Ecto neural progenitor cell (in vitro differentiated cells): ENCODE data around the gene USH2A.
A peak's percentile ranks its signal among the peaks of the same experiment; 100 is the strongest.

ENCODE experiments used
- DNase-seq: peaks from one replicate; pipeline ENCODE4 v3.0.0-alpha.2; 2018; ENCODE audit warnings: low spot score

USH2A gene

DNA sequence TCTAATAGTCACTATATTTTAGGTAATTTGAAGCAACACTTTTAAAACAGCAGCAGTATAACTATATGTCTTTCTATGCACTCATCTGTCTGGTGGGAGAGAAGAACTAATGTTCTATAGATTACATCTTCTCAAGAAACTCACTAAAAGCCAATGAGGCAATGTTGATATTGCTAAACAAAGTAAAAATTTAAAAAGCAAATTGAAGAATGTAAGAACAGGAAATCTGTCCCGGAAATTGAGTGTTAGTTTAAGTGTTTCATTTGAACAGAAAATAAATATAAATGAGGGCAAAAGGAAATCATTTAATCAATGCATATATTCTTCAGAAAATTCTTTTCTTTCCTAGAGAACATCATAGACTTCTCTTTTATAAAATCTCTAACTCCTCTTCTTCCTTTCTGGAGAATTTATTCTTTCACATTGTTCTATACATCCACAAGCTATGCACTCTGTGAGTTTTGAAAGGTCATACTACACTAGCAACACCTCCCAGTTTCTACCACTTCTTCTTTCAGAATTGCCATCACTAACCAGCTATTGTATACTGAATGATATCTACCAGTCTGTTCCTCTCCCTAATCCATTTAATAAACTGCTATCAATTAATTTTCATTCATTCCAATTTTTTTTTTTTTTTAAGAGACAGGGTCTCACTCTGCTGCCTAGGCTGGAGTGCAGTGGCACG lies 153.0 kb downstream of the USH2A start:
- no peak for DNase-seq

DNA sequence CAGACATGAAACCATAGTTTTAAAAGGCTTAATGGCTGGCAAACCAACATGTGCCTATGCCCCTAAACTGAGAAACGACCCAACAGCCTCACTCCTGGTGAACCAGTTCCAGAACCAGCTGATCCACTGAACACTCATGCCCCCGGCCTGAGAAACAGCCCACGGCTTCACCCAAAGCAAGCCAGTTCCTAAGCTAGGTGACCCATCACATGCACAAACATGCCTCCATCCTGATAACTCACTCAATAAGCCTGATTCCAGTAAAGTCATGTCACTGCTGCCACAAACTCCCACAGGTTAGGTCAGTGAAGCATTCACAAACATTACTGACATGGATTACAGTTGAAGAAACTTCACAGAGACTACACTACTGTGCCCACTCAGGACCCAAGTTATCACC lies 161.6 kb downstream of the USH2A start:
- DNase-seq, result no peak

DNA sequence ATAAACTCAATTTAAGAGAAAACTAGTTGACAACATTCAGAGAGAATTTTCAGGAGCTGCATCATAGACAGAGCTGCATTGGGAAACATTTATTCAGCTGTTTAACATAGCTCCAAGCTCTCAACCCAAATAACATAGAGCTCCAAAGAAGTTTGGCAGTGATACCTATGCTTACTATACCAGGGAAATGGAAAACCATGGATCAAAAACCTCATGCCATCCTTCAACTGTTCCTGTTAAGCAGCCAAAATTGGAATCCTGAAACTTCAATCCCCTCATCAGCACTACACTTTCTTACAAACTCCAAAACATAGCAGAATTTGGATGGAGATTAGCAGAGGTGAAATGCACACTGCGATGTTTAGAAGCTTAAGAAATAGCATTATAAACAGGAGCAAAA lies 164.4 kb downstream of the USH2A start:
- no peak for DNase-seq

DNA sequence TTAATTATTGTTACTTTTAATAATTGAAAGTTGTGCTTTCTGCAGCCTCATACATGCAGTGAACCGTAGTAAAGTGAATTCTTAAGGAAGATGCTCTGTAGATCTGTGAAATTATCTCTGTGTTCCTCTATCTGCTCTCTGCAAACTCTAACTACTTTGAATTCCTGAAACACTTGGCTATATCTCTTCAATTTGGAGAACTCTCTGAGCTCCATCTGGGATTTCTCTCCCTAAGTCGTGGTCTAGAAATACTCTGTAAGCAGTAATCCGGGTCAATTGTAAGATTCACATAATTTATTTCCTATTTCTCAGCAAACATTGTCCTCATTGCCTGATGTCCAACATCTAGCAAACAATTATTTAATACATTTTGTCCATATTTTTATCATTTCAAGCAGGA lies 164.9 kb downstream of the USH2A start:
- DNase-seq, result no peak

DNA sequence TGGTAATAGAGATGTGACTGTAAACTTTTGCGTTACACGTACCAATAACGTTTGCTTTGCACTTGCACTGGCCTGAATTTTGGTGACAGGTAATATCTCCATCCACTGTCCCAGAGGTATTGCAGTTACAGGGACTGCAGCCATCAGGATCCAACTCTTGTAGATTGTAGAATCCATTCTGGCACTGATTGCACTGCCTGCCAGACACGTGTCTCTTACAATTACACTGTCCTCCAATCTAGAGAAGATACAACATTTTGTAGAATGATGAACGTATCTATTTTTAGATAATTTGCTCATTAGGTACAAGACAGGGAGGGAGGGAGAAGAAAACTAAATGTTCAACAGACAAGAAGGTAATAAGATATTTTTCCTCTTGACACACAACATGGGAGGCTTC lies 172.4 kb downstream of the USH2A start:
- no peak for DNase-seq

DNA sequence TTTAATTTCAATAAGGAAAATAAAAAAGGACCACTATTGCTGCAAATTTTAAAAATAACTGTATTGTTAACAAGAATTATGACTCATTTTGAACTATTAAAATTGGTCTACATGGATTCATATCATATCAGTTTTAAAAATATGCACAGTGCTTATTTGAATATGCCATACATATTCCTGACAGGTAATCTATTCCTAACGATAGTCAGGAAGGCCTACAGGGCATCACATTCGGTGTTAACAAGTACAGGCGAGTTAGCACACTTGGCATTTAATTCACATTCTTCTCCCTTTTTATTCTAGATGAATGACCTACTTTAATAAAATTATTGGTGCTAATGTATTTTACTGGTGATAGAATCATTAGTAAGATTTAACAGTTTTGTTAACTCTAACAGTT lies 174.6 kb downstream of the USH2A start:
- no peak for DNase-seq

DNA sequence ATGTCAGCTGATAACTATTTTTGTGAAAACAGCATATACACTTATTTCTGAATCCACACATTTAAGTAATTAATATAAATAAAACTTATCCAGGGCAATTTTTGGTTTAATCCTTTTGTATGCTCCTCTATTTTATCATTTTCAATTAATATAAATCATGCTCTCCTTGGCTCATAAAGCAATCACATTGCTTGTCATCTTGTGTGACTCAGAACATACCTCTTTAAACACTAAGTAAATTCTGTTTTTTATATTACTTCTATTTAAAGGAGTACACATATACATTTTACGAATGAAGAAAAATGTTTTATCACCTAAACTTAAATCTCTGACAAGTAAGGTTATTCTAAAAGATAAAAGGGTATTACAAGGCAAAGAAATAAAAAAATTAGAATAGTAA lies 175.3 kb downstream of the USH2A start:
- DNase-seq, result no peak

DNA sequence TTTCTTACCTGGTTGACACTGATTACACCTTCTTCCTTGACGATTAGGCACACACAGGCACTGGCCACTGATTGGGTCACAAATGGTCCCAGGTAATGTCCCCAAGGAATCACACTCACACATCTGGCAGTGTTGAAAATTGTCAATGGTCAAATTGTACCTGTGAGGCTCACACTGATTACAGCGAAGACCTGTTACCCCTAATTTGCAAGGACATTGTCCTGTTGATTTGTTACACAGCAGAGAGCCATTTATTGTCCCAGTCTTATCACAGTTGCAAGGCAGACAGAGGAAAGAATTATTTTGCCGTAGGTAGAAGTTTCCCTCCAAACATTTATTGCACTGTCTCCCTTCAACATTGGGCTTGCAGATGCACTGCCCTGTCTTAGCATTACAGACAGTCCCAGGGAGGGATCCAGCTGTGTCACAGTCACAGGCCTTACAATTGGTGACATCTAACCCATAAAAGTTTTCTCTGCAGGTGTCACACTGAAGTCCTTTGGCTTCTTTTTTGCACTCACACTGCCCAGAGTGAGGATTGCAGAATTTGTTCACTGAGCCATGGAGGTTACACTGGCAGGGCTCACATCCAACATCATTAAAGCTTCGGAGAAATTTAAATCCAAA lies 176.6 kb downstream of the USH2A start:
- DNase-seq, result no peak

DNA sequence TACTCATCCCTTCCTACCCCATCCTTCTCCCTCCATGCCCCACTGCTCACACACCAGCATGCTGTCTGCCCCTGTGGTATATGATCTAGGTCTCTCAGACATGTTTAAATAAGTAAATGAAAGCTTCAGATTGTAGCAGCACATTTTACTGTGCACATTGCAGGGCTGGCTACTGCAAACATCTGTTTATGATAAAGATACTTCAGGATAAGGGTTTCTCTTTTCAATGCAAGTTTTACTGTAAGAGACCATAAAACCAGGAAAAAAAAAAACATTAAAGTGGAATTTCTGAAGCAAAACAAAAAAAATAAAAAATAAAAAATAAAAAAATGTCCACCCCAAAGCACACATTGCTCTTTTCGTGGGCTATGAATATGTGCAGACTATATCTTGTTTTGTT lies 184.4 kb downstream of the USH2A start:
- no peak for DNase-seq

DNA sequence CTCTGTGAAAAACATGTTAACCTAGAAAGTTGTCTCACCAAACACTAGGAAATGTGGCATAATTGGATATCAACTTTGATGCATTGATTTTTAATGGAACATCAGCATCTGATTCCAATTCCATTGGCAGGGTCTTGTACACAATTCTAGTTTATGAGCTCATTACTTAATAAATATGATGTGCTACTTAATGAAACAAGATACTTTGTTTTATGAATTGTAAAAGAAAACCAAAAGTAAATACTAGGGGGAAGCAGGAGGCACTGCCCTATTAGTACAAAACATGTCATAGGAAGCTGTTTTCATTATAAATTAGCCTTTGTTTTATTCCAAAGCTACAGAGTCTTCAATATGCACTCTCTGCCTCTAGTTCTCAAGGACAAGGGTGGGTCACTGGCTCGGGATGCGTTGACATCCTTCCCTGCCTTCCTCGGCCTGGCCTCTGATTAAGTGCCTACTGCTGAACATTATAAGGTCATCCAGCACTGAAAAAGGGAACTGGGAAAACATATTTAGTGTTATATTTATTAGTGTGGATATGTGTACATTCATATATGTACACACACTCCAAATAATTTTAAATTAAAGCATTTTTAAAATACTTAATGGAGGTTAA lies 185.2 kb downstream of the USH2A start:
- no peak for DNase-seq

DNA sequence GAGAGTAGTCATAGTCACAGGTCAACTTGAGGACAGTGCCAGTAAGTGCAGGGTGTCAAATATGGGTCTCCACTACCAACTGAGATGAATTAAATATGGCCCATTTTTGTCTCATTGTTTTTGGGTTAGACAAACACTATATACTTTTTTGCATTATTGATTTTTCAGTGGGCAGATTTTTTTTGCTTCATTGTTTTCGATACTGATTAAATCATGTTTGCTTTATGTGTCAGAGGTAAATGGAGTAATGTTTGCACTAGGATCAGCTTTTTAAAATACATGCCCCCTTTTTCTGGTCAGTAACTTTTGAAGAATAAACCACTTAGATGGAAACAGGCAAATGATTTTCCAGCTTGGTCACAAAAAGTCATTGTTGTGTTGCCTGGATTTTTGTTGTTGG lies 199.0 kb downstream of the USH2A start:
- no peak for DNase-seq

DNA sequence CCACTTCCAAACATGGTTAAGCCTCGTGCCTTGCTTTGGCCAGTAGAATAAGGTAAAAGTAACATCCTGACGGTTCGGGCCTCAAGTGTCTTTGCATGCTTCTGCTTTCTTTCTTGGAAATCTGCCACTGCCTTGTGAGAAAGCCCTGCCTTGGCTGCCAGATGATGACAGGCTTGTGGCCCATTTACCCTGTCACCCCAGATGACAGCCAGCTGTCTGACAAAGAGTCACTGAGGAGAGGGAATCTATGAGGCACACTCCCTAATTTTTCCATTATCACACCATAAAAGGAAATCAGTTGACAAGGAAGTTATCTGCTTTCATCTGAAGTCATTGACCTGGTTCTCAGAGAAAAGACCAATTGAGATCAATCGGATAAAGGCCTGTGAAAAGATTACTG lies 199.8 kb downstream of the USH2A start:
- no peak for DNase-seq

DNA sequence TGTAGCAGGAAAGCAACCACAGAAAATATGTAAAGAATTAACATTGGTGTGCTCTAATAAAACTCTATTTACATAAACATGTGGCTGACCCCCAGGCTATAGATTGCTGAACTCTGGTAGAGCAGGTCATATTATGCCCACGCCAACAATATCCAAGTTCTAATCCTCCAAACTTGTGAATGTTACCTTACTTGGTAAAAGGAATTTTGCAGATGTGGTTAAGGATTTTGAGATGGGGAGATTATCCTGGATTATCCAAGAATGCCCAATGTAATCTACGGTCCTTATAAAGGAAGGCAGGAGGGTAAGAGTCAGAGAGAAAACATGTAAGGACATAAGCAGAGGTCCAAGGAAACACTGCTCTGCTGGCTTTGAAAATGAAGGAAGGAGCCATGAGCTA lies 201.0 kb downstream of the USH2A start:
- no peak for DNase-seq

DNA sequence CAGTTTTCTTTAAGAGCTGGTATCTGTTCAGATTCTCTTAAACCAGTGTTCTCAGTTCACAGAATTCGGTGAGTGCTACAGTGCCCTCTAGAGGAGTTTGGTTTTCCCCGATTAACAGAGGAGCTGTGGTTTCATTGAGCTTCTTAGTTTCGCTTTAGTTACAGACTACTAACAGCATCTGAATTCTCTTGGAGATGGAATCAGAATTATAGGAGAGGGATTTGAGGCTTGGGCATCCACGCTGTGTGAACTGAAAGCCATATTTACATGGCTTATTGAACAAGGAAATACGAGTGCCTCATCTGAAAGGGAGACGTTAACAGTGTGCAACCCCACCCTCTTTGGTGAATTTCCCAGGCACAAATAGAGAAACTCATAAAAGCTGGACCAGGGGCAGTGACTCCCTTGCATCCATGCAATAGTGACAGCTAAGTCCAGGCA lies 202.0 kb downstream of the USH2A start:
- DNase-seq, result peak; percentile 51

DNA sequence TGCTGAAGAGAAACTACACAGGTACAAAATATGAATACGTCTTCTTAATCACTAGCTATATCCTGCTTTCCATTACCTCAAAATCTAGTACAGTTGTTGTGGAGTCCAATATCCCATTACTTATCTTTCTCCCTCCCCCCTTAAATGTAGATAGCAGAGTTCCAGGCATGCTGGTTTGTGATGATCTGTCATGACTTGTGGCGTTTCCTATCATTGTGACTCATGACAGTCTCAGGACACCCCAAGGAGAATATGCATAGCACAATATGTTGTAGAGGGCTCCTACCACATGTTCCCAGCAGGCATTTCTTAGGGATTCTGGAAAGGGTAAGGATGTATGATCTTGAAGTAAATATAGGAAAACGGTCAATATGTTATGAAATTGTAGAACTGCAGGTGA lies 206.9 kb downstream of the USH2A start:
- DNase-seq, result no peak

DNA sequence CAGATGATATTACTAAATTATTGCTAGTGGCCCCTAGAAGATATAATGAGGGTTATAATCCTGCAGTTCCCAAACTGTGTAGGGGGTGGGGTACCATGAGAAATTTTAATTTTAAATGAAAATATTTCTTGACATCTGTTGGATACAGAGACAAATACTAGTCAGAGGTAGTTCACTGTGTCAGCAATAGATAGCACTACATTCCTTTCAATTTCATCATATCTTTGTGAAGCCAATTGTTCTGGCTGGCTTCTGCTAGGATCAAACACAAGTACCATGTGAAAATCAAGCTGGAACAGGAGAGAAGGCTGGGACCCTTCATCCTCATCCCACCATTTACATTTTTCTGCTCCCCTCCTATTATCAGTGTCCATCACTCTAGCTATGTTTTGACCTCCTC lies 208.1 kb downstream of the USH2A start:
- DNase-seq, result no peak

DNA sequence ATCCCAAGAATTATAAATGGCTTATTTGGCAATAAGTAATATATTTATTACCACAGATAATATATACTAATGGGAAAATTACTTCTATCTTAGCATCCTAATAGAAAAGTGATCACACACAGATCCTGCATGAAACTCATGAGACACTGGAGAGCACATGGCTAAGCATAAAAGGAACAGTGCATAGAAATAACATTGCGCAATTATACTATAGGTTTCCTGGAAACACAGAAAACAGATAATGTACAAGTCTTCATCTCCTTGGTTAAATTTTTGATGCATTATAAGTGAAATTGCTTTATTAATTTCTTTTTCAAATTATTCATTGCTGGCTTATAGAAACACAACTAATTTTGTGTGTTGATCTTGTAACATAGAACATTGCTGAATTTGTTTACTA lies 210.4 kb downstream of the USH2A start:
- DNase-seq, result no peak

DNA sequence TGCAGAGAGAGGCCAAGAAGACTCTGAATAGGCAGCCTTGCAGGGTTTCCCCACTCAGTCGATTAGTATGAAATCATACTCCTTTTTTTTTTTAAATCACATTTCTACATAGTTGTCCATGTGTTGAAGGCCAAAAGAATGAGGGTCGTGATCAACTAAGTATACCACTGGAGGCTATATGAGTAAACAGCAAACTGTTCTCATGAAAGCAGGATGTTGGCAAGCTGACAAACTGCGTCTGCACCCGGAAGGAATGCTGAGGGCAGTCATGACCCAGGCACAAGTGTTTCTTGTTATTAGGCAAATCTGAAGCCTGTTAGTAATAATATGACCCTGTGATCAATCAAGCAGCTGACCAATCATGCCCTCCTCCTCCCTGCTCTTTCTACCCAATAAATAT lies 213.2 kb downstream of the USH2A start:
- DNase-seq, result no peak

DNA sequence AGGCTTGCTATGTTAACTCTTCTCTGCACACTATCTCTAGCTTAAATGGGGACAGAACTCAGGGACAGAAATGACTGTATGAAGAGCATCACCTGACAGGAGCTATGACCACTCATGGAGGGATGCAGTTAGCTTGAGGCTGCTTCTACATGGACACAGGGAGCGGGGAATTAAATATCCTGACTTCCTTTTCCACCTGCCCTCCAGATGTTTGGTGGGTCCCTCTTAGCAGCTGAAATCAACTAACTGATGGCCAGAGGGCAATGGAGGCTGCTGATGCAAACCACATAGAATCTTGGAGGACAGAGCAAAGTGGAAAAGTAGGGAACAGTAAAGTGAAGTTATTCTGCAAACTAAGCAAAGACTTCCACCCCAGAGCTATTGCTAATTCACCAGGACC lies 214.1 kb downstream of the USH2A start:
- DNase-seq, result no peak

DNA sequence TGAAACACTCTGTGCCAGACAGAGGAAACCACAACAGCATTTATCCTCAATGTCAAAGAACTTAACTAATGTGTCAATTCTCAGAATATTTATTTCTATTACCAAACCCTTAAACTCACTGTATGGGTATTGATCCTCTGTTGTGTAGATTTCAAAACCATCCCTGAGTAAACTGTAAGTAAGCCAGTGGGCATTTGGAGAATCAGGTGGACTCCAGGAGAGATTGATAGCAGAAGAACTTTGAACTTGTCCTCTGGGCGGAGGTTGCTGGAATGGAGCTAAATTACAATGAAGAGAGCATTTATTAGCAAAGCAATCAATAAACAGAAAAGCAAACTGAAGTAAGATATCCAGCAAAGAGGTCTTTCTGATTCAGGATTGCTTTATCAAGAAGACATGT lies 216.1 kb downstream of the USH2A start:
- DNase-seq, result no peak

DNA sequence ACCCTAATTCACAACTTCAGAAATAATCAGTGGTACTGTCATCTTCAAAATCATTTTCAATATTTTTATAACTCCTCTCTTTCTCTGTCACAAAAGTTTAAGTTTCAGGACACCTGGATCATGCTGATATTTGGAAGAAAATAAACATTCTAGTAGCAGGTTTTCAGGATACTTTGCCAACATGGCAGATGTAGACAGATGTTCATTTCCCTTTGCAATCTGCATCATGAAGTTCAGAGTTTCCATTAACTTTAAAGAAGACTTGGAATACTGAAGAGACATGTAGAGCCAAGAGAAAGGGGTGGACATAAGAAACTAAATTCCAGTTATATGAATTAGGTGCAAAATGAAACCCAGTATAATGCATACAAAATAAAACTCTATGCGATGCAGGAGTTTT lies 218.1 kb downstream of the USH2A start:
- no peak for DNase-seq

DNA sequence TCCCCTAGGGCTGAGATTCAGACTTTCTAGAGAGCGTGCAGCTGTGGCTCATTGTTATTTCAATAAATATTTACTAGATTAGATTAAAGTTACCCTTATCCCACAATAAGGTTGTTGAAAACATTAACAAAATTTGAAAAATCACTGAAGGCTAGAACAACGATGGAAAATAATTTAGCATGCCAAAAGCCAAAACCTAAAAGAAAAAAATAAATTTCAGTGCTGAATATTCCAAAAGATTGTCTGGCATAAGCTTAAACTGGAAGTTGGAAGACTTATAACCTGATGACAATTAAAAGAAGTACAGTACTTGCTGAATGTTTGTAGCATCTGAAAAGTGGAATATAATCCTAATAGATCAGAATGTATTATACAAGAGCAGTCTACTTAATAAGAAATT lies 221.3 kb downstream of the USH2A start:
- DNase-seq, result no peak

DNA sequence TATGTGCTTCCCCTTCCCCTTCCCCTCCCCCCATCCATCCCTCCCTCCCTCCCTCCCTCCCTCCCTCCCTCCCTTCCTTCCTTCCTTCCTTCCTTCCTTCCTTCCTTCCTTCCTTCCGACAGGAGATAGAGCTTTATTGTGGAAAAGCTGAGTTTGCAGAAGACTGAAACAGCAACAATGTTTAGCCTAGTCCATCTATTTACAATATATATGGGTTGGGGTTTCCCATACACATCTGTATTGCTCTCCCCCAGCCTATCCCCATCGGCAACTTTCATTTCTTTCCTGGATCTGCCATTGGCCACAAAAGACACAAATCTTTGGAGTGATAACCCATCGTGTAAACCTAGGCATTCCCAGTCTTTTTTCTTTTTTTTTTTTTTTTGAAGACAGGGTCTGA lies 222.3 kb downstream of the USH2A start:
- no peak for DNase-seq

DNA sequence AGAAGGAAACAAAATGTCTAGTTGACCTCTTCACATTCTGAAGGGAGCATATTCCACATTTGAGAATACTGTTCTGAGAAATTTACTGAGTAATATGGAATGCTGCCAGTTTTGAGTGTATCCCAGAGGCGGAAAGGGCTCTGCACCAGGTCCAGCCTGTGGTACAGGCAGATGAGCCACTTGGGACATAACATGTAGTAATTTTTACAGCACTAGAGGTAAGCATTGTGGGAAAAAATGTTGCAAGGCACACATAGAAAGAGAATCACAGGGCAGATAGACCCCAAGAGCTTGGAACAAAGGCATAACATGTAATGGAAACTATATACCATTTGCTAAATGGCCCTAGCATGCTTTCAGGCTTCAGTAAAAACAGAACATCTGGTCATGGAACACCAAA lies 228.5 kb downstream of the USH2A start:
- DNase-seq, result no peak
